Measurements from ENCODE around the gene LMO2.

LMO2 gene

GRCh38 chr11:33899400-33900037 lies 7.6 kb upstream of the LMO2 start:
- TF ChIP-seq, protein P1, sequence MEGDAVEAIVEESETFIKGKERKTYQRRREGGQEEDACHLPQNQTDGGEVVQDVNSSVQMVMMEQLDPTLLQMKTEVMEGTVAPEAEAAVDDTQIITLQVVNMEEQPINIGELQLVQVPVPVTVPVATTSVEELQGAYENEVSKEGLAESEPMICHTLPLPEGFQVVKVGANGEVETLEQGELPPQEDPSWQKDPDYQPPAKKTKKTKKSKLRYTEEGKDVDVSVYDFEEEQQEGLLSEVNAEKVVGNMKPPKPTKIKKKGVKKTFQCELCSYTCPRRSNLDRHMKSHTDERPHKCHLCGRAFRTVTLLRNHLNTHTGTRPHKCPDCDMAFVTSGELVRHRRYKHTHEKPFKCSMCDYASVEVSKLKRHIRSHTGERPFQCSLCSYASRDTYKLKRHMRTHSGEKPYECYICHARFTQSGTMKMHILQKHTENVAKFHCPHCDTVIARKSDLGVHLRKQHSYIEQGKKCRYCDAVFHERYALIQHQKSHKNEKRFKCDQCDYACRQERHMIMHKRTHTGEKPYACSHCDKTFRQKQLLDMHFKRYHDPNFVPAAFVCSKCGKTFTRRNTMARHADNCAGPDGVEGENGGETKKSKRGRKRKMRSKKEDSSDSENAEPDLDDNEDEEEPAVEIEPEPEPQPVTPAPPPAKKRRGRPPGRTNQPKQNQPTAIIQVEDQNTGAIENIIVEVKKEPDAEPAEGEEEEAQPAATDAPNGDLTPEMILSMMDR (IDR thresholded peaks at IDR 0.05): no peak

- TF ChIP-seq, protein P1 (IDR thresholded peaks at IDR 0.05): no peak
Measured at GRCh38 chr11:33898957-33899356, 7.1 kb upstream of the LMO2 start.

DNA sequence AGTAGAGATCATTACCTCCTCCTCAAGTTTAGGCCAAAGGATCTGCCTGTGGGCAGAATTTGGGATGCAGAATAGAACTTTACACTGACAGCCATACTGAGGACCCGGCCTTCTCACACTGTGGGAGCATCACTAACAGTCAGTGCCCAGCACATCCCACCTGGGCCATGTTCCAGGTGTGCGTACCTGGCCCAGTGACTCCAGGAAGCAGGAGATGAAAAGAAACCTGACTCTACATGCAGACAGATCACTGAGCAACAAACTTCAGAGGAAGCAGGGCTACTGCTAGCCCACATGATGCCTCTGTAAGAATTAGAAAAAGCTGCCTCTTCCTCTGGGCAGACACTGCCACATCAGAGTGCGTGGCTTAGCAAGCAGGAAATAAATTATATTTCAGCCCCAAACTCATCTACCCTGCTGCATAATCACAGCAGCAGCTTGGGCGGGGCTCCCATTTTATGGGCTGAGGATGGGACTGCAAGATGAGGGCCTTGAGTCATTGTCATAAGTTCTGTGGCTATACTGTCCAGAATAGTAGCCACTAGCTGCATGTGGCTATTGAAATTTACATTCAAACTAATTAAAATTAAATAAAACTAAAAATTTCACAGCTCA lies 6.0 kb upstream of the LMO2 start:
- TF ChIP-seq, protein P1 (IDR thresholded peaks at IDR 0.05): no peak

- TF ChIP-seq, protein P1 (IDR thresholded peaks at IDR 0.05): no peak
Measured at GRCh38 chr11:33896911-33897310, 5.0 kb upstream of the LMO2 start.

- TF ChIP-seq, protein P1 (IDR thresholded peaks at IDR 0.05): no peak
Measured at GRCh38 chr11:33895752-33896137, 3.9 kb upstream of the LMO2 start.

GRCh38 chr11:33894398-33894746 lies 2.5 kb upstream of the LMO2 start:
- TF ChIP-seq, protein P1 (IDR thresholded peaks at IDR 0.05): no peak

DNA sequence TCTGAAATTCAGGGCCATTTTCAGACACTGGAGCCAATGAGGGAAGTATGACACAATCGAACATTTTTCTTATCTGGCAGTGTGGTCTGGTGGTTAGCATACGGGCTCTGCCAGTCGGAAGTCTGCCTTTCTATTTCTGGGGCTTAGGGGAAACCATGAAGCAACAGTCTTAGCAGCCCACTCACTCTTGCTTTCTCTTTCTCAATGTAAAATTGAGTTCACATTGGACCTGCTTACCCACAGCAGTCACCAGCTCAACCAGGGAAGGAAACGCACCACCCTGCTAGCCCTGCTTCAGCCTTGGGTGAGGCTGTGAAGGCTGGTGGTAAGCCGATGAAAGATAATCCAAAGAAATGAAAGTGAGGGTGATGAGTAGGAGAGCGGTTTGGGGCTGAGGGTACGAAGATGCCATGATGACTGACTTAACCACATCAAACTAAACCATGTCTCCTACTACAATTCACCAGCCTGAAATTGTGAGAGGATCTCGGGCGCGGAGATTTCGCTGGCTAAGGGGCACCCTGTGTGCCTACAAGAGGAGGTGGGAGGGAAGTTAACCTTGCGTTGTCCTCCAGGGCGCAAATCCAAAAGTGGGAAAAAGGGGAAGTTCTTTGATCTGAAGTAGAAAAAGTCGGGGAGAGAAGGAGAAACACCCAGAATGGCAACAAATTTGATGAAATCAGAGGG lies 2.0 kb upstream of the LMO2 start:
- TF ChIP-seq, protein P1 (IDR thresholded peaks at IDR 0.05): no peak

Data from LNCAP (cell line).